HG03139 (cell line): ENCODE measurements around the gene VRK2.
"Not testable (repeated sequence)": the region's sequence is repeated elsewhere in the genome, so short reads cannot be mapped to it uniquely, and the experiment has no call there.

ENCODE experiments used
- ATAC-seq: cut with Tn5 transposase; IDR thresholded peaks from one replicate; pipeline ENCODE4 v1.9.1; 2021; ENCODE audit not compliant: unreplicated experiment

The VRK2 gene

GRCh38 chr2:58052978-58053377 is 6.4 kb downstream of the VRK2 start:
- ATAC-seq: no peak

- no peak for ATAC-seq
Measured at GRCh38 chr2:58054264-58054663, 7.7 kb downstream of the VRK2 start.

- ATAC-seq: no peak
Measured at GRCh38 chr2:58055033-58055786, 8.6 kb downstream of the VRK2 start.

- ATAC-seq: no peak
Measured at GRCh38 chr2:58056192-58056916, 9.7 kb downstream of the VRK2 start.

GRCh38 chr2:58057707-58058530 is 11.3 kb downstream of the VRK2 start:
- ATAC-seq: no peak

GRCh38 chr2:58063641-58064040 is 17.0 kb downstream of the VRK2 start:
- no peak for ATAC-seq

- ATAC-seq: no peak
Measured at GRCh38 chr2:58064086-58064485, 17.5 kb downstream of the VRK2 start.

GRCh38 chr2:58065248-58065647 is 18.6 kb downstream of the VRK2 start:
- no peak for ATAC-seq

- ATAC-seq: no peak
Measured at GRCh38 chr2:58067001-58067400, 20.4 kb downstream of the VRK2 start.

GRCh38 chr2:58070765-58071164 is 24.2 kb downstream of the VRK2 start:
- ATAC-seq: no peak

- no peak for ATAC-seq
Measured at GRCh38 chr2:58072102-58072501, 25.5 kb downstream of the VRK2 start.

GRCh38 chr2:58073008-58073407 is 26.4 kb downstream of the VRK2 start:
- no peak for ATAC-seq

GRCh38 chr2:58073751-58074150 is 27.1 kb downstream of the VRK2 start:
- no peak for ATAC-seq

- ATAC-seq: no peak
Measured at GRCh38 chr2:58081000-58081399, 34.4 kb downstream of the VRK2 start.

- ATAC-seq: no peak
Measured at GRCh38 chr2:58089081-58089480, 42.5 kb downstream of the VRK2 start.

GRCh38 chr2:58092772-58093171 is 46.2 kb downstream of the VRK2 start:
- ATAC-seq: not testable (repeated sequence)

GRCh38 chr2:58097025-58097424 is 50.4 kb downstream of the VRK2 start:
- ATAC-seq: no peak

GRCh38 chr2:58098254-58099095 is 51.9 kb downstream of the VRK2 start:
- no peak for ATAC-seq

- ATAC-seq: no peak
Measured at GRCh38 chr2:58099096-58099769, 52.6 kb downstream of the VRK2 start.

GRCh38 chr2:58101500-58101899 is 54.9 kb downstream of the VRK2 start:
- ATAC-seq: no peak
